ENCODE measurements around the gene SH3BP5L. TPM values are rescaled to one million over a fixed set of nuclear protein-coding genes. Genes with fewer than 3 reads are reported as not detected.

The SH3BP5L gene
- total and polyA plus RNA-seq, 2 of the 13 experiments (the other 11 are each of a cell fraction or from before 2014, with no cell fraction given): 10.3 to 14.9 TPM

DNA sequence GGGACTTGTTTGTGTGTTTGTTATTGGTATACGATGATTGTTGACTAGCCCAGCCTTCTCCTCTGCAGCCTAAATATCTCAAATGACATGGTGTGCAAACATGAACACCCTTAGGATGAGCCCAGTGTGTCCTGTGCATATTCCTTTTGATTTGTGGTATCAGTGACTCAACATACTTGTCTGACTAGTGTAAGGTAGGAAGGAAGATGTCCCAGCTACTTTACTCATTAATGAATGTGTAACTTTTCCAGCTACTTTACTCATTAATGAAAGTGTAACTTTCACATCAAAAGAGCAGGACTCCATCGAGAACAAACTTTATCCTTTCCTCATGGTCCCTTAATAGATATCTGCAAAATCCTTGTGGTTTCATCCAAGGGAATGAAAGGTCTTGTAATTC lies 35.9 kb upstream of the SH3BP5L start (continued):
- TF ChIP-seq RELA (CRISPR knock-in tag; IDR thresholded peaks at IDR 0.05) (no peak), ZSCAN20 (CRISPR knock-in tag; IDR thresholded peaks at IDR 0.05; ENCODE audit: borderline replicate concordance) (no peak), HNRNPLL (IDR thresholded peaks at IDR 0.05; ENCODE audit: low read depth, low read length, poor library complexity, severe bottlenecking) (no peak), ZNF576 (CRISPR knock-in tag; IDR thresholded peaks at IDR 0.05) (no peak)

GRCh38 chr1:248860007-248860406 lies 34.3 kb upstream of the SH3BP5L start:
- Histone ChIP-seq H3K4me1 (ENCODE audit: insufficient read depth, low read length) (peaks cover 59% of the 10 kb centered on the region), H3K4me3 (replicated peaks in 1 of 3; ENCODE audit: insufficient read depth in 1 of 3, low read depth in 2 of 3, low read length in 3 of 3) (peak overlapping the region in 2 of 3 experiments; percentile 83 to 87; a peak in 2 of 6 replicates), H2AFZ (ENCODE audit: low read length) (peak overlapping the region; percentile 31), H3K9me3 (ENCODE audit: low read length) (no peaks in the 10 kb centered on the region), H3K27me3 (ENCODE audit: control insufficient read depth in 1 of 2, insufficient read depth in 2 of 2, low read length in 2 of 2) (no peaks in the 10 kb centered on the region; a peak in 1 of 5 replicates), H3K9ac (ENCODE audit: insufficient read depth, low read depth, low read length) (no peak overlapping the region; the same call in 1 of the 2 replicates), H4K20me1 (ENCODE audit: insufficient read depth, low read length) (no peaks in the 10 kb centered on the region), H3K79me2 (ENCODE audit: insufficient read depth, low read length) (peaks cover 18% of the 10 kb centered on the region), H3K36me3 (replicated peaks in 1 of 2; ENCODE audit: control insufficient read depth in 1 of 2, insufficient read depth in 2 of 2, low read length in 2 of 2) (peaks cover 3 to 14% of the 10 kb centered on the region in 2 experiments; a peak in 4 of 5 replicates), H3K27ac (ENCODE audit: extremely low read length, insufficient read depth, low read length) (no peak overlapping the region), H3K4me2 (ENCODE audit: low read depth, low read length) (peak overlapping the region; percentile 99)
- intact Hi-C loops (cut with micrococcal nuclease; ENCODE audit: unreplicated experiment): no loop called here
- ChIA-PET POLR2A (interaction anchor here (0.7 to 3.5 kb wide), 6 partner anchors 10 to 46 kb away, joined by 3 to 83 read pairs (median 27); partner anchors contain the start of genes PGBD2, SH3BP5L and ZNF672), CTCF (ENCODE audit: low intra/inter-chr PET ratio, low total read pairs) (no interaction called here)
- no TSS peak for BruUV-seq (replicated peaks)
- FAIRE-seq (no peak), ATAC-seq (no peak), DNase-seq (ENCODE audit: low spot score) (no peak)
- in situ Hi-C loops (cut with HindIII; ENCODE audit: extremely low pct_ligation_motif_present, low pct_unique_long_range_greater_than_20kb): no loop called here
- WGBS (ENCODE audit: low lambda C conversion rate): 81% methylated on average over 4 of the region's 4 CpGs
- TF ChIP-seq ZNF703 (CRISPR knock-in tag; IDR thresholded peaks at IDR 0.05; ENCODE audit: borderline replicate concordance) (no peak), NFATC3 (CRISPR knock-in tag; IDR thresholded peaks at IDR 0.05) (no peak), ZNF234 (CRISPR knock-in tag; conservative IDR thresholded peaks at IDR 0.05) (no peak), HNF4A (CRISPR knock-in tag; IDR thresholded peaks at IDR 0.05) (no peak), RBFOX2 (IDR thresholded peaks at IDR 0.05; ENCODE audit: low read depth, low read length) (no peak), POLR2G (IDR thresholded peaks at IDR 0.05; ENCODE audit: low read depth, low read length) (no peak), ZNF331 (CRISPR knock-in tag; IDR thresholded peaks at IDR 0.05) (no peak), JARID2 (CRISPR knock-in tag; IDR thresholded peaks at IDR 0.05; ENCODE audit: insufficient replicate concordance) (no peak)
- TF ChIP-seq, protein P1, sequence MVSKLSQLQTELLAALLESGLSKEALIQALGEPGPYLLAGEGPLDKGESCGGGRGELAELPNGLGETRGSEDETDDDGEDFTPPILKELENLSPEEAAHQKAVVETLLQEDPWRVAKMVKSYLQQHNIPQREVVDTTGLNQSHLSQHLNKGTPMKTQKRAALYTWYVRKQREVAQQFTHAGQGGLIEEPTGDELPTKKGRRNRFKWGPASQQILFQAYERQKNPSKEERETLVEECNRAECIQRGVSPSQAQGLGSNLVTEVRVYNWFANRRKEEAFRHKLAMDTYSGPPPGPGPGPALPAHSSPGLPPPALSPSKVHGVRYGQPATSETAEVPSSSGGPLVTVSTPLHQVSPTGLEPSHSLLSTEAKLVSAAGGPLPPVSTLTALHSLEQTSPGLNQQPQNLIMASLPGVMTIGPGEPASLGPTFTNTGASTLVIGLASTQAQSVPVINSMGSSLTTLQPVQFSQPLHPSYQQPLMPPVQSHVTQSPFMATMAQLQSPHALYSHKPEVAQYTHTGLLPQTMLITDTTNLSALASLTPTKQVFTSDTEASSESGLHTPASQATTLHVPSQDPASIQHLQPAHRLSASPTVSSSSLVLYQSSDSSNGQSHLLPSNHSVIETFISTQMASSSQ (IDR thresholded peaks at IDR 0.05; ENCODE audit: low read depth): no peak
- TF ChIP-seq, protein P1 (CRISPR knock-in tag; IDR thresholded peaks at IDR 0.05; ENCODE audit: borderline replicate concordance): no peak
- TF ChIP-seq, protein P2, sequence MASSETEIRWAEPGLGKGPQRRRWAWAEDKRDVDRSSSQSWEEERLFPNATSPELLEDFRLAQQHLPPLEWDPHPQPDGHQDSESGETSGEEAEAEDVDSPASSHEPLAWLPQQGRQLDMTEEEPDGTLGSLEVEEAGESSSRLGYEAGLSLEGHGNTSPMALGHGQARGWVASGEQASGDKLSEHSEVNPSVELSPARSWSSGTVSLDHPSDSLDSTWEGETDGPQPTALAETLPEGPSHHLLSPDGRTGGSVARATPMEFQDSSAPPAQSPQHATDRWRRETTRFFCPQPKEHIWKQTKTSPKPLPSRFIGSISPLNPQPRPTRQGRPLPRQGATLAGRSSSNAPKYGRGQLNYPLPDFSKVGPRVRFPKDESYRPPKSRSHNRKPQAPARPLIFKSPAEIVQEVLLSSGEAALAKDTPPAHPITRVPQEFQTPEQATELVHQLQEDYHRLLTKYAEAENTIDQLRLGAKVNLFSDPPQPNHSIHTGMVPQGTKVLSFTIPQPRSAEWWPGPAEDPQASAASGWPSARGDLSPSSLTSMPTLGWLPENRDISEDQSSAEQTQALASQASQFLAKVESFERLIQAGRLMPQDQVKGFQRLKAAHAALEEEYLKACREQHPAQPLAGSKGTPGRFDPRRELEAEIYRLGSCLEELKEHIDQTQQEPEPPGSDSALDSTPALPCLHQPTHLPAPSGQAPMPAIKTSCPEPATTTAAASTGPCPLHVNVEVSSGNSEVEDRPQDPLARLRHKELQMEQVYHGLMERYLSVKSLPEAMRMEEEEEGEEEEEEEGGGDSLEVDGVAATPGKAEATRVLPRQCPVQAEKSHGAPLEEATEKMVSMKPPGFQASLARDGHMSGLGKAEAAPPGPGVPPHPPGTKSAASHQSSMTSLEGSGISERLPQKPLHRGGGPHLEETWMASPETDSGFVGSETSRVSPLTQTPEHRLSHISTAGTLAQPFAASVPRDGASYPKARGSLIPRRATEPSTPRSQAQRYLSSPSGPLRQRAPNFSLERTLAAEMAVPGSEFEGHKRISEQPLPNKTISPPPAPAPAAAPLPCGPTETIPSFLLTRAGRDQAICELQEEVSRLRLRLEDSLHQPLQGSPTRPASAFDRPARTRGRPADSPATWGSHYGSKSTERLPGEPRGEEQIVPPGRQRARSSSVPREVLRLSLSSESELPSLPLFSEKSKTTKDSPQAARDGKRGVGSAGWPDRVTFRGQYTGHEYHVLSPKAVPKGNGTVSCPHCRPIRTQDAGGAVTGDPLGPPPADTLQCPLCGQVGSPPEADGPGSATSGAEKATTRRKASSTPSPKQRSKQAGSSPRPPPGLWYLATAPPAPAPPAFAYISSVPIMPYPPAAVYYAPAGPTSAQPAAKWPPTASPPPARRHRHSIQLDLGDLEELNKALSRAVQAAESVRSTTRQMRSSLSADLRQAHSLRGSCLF (CRISPR knock-in tag; IDR thresholded peaks at IDR 0.05; ENCODE audit: borderline replicate concordance): no peak
